Fibroblast of pulmonary artery (primary cell): ENCODE data around the gene FLT1.

Experiments used
- DNase-seq: peaks from one replicate; pipeline ENCODE4 v3.0.0-alpha.2; 2010; ENCODE audit warnings: low read depth
- H3K4me3 ChIP-seq: replicated peaks from 2 replicates; pipeline ENCODE4 v1.5.1; 2011; ENCODE audit warnings: low read depth, mild to moderate bottlenecking, control low read depth, low read length, moderate library complexity
- TF ChIP-seq, protein P1 (sequence below): IDR thresholded peaks from 2 replicates; pipeline ENCODE4 v1.5.1; 2011; ENCODE audit warnings: mild to moderate bottlenecking, control low read depth, low read length, inconsistent platforms; ENCODE audit errors: missing control alignments

FLT1 gene

GRCh38 chr13:28411831-28412353, 83.0 kb downstream of the FLT1 start:
- peak; percentile 22 for DNase-seq
- H3K4me3 ChIP-seq, result no peak overlapping the region
- TF ChIP-seq, protein P1, sequence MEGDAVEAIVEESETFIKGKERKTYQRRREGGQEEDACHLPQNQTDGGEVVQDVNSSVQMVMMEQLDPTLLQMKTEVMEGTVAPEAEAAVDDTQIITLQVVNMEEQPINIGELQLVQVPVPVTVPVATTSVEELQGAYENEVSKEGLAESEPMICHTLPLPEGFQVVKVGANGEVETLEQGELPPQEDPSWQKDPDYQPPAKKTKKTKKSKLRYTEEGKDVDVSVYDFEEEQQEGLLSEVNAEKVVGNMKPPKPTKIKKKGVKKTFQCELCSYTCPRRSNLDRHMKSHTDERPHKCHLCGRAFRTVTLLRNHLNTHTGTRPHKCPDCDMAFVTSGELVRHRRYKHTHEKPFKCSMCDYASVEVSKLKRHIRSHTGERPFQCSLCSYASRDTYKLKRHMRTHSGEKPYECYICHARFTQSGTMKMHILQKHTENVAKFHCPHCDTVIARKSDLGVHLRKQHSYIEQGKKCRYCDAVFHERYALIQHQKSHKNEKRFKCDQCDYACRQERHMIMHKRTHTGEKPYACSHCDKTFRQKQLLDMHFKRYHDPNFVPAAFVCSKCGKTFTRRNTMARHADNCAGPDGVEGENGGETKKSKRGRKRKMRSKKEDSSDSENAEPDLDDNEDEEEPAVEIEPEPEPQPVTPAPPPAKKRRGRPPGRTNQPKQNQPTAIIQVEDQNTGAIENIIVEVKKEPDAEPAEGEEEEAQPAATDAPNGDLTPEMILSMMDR, result no peak

- H3K4me3 ChIP-seq, result no peak overlapping the region
- TF ChIP-seq, protein P1, result no peak
- no peak for DNase-seq
Measured at GRCh38 chr13:28410096-28410495, 84.8 kb downstream of the FLT1 start.

GRCh38 chr13:28409648-28410047, 85.3 kb downstream of the FLT1 start:
- TF ChIP-seq, protein P1, result no peak
- H3K4me3 ChIP-seq, result no peak overlapping the region
- DNase-seq, result no peak

- TF ChIP-seq, protein P1, result no peak
- no peak for DNase-seq
- no peak overlapping the region for H3K4me3 ChIP-seq
Measured at GRCh38 chr13:28408863-28409262, 86.1 kb downstream of the FLT1 start.

GRCh38 chr13:28408235-28408848, 86.6 kb downstream of the FLT1 start:
- DNase-seq, result peak; percentile 76
- no peak overlapping the region for H3K4me3 ChIP-seq
- TF ChIP-seq, protein P1, result no peak

DNA sequence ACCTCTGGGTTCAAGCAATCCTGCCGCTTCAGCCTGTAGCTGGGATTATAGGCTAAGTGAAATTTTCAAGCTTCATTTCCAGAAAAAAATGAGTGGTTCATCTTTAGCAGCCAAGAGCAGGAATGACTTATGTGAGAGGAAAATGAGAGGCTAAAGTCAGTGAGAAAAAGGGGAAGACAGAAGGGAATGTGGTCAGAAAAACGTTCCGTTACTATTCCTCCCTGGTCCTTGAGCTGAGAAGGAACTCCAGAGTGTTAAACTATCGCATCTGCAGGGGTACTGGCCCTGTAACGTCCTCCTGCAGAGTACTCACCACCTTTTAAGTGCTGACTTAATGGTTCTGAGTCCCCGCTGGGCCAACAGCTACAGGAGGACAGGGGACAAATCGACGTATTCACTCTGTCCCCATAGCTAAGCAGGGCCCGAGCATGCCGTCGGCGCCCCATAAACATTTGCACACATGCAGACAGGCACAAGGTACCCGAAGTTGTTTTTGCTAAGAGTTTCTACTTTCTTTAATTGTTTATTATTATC, 88.1 kb downstream of the FLT1 start:
- TF ChIP-seq, protein P1, result no peak
- DNase-seq, result no peak

GRCh38 chr13:28402057-28402381, 92.9 kb downstream of the FLT1 start:
- TF ChIP-seq, protein P1, result no peak
- DNase-seq, result no peak
- H3K4me3 ChIP-seq, result peak overlapping the region; percentile 24

More for the DNA sequence above, 88.1 kb downstream of the FLT1 start:
- H3K4me3 ChIP-seq, result no peak overlapping the region
